Spinal cord (tissue), 10 donors: ENCODE results near the gene SCFD2. TPM values are rescaled to one million over a fixed set of nuclear protein-coding genes. Genes with fewer than 3 reads are reported as not detected.

Experiments
- DNase-seq, 6 donors: peaks; one replicate each; pipeline versions ENCODE4 v3.0.0 to v3.0.0-alpha.2; 2013 to 2015; ENCODE audit warnings: low spot score in 6 of 6, low read depth in 4 of 6
- H3K27ac ChIP-seq: one replicate; pipeline ENCODE4 v1.5.1; 2013; ENCODE audit warnings: low read depth, low read length, control low read depth
- H3K27me3 ChIP-seq: one replicate; pipeline ENCODE4 v1.6.1; 2013; ENCODE audit warnings: low read length; ENCODE audit not compliant: control insufficient read depth, insufficient read depth
- H3K36me3 ChIP-seq: one replicate; pipeline ENCODE4 v1.6.1; 2013; ENCODE audit warnings: low read length; ENCODE audit not compliant: control insufficient read depth, insufficient read depth
- H3K4me1 ChIP-seq: one replicate; pipeline ENCODE4 v1.6.1; 2013; ENCODE audit warnings: low read length; ENCODE audit not compliant: control insufficient read depth, insufficient read depth
- H3K4me3 ChIP-seq: one replicate; pipeline ENCODE4 v1.5.1; 2013; ENCODE audit warnings: low read depth, low read length, control low read depth
- H3K9me3 ChIP-seq: one replicate; pipeline ENCODE4 v1.6.1; 2013; ENCODE audit warnings: low read length; ENCODE audit not compliant: control insufficient read depth, insufficient read depth
- WGBS: methylation state at CpG from one replicate; pipeline ENCODE4 v1.1.5; 2013; ENCODE audit warnings: missing lambda C conversion rate; ENCODE audit not compliant: insufficient coverage; 5-methylcytosine and 5-hydroxymethylcytosine counted together
- polyA plus RNA-seq, 2 donors: library from polyadenylated mRNA; unstranded; fragments of 120-200 nt; gene quantifications; one replicate each; pipeline ENCODE4 v1.2.1, GENCODE V29; 2013; ENCODE audit not compliant: insufficient read length in 2 of 2
- total RNA-seq, 2 donors: library from RNA; depleted of rRNA in 1 of 2; stranded (reverse); fragments of 120-200 nt in 1 of 2; fragments of >200 nt in 1 of 2; gene quantifications; one replicate each; pipeline versions ENCODE4 v1.2.3 to v1.2.4, GENCODE V29; 2013 to 2014
- donor health status: healthy.

SCFD2 gene
- total and polyA plus RNA-seq, 4 donors, result 15.6 to 19.5 (median 17.7) TPM

- no peak for DNase-seq
- H3K36me3 ChIP-seq, result peaks cover 8% of the 10 kb centered on the region
- no peaks in the 10 kb centered on the region for H3K9me3 ChIP-seq
- WGBS, result no CpG with 5 or more reads among the region's 4 CpGs
- H3K27me3 ChIP-seq, result peaks cover 6% of the 10 kb centered on the region
- H3K4me3 ChIP-seq, result no peak overlapping the region
- H3K4me1 ChIP-seq, result peaks cover 37% of the 10 kb centered on the region
- no peak overlapping the region for H3K27ac ChIP-seq
These were observed 499.1 kb downstream of the SCFD2 start for GRCh38 chr4:52866734-52867133.

- no peak for DNase-seq
- no peak overlapping the region for H3K4me3 ChIP-seq
- H3K4me1 ChIP-seq, result peaks cover 44% of the 10 kb centered on the region
- H3K36me3 ChIP-seq, result peaks cover 8% of the 10 kb centered on the region
- 59% methylated on average over 6 of the region's 9 CpGs for WGBS
- H3K27ac ChIP-seq, result no peak overlapping the region
- H3K9me3 ChIP-seq, result no peaks in the 10 kb centered on the region
- H3K27me3 ChIP-seq, result peaks cover 6% of the 10 kb centered on the region
These were observed 500.6 kb downstream of the SCFD2 start for GRCh38 chr4:52865300-52865699.

- Histone ChIP-seq H3K4me1 (peaks cover 44% of the 10 kb centered on the region), H3K36me3 (peaks cover 8% of the 10 kb centered on the region), H3K9me3 (no peaks in the 10 kb centered on the region), H3K4me3 (no peak overlapping the region), H3K27me3 (peaks cover 6% of the 10 kb centered on the region), H3K27ac (no peak overlapping the region)
- whole genome bisulfite sequencing, result 42% methylated on average over 3 of the region's 5 CpGs
- DNase-seq, result peak in 2 of 6 donors; percentile 81 to 85
These were observed 501.1 kb downstream of the SCFD2 start for GRCh38 chr4:52864793-52865192.

- DNase-seq, result no peak
- H3K9me3 ChIP-seq, result peaks cover 1% of the 10 kb centered on the region
- peaks cover 8% of the 10 kb centered on the region for H3K36me3 ChIP-seq
- WGBS, result 43% methylated on average over 3 of the region's 6 CpGs
- no peak overlapping the region for H3K27ac ChIP-seq
- peak overlapping the region; percentile 54 for H3K4me3 ChIP-seq
- peaks cover 6% of the 10 kb centered on the region for H3K27me3 ChIP-seq
- peaks cover 35% of the 10 kb centered on the region for H3K4me1 ChIP-seq
These were observed 502.5 kb downstream of the SCFD2 start for GRCh38 chr4:52863324-52863723.

- H3K27ac ChIP-seq, result no peak overlapping the region
- WGBS, result 3% methylated on average over 21 of the region's 23 CpGs
These were observed 503.2 kb downstream of the SCFD2 start for GRCh38 chr4:52862639-52863161.

DNA sequence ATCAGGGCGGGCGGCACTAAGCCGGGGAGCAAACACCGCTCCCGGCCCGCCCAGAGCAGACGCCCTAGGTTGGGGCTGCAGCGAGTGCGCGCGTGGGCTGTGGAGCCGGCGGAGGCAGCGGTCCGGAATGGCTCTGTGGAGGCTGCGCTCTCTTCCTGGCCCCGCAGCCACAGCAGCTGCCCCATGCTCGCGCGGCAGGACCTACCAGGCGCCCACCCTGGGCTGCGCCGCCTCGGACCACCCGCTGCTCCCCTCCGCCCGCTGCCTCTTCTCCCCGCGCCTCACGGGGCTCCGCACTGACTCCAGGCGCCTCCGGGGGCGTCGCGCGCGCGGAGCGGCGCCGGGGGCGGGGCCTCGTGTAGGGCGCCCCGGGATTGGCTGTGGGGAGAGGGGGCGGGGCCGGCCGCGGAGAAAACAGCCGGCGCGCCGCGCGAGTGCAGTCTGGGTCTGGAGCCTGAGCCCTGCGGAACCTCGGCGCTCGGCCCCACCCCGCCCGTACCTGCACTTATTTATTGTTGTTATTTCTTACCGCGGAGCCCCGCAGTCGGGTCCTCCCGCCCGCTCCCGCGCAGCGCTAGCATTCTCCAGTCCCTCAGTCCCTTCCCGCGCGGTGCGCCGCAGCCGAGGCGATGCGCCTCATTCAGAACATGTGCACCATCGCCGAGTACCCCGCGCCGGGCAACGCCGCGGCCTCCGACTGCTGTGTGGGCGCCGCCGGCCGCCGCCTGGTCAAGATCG is 503.8 kb downstream of the SCFD2 start, which contains the start of gene RASL11B:
Gene RASL11B, plus strand, starts transcription at position 439 of the 738 bp plus-strand sequence. Its CDS starts 191 bp downstream, at position 630.
- Histone ChIP-seq H3K36me3 (peaks cover 5% of the 10 kb centered on the region), H3K9me3 (peaks cover 7% of the 10 kb centered on the region), H3K4me3 (peak within 1 kb of the TSS; percentile 54), H3K27me3 (peaks cover 6% of the 10 kb centered on the region), H3K27ac (no peak within 1 kb of the TSS), H3K4me1 (peaks cover 29% of the 10 kb centered on the region)
- 0% methylated on average over 91 of the region's 94 CpGs for WGBS
- peak; percentile 75 to 96 (median 80) for DNase-seq

More at GRCh38 chr4:52862639-52863161, 503.2 kb downstream of the SCFD2 start:
- H3K27me3 ChIP-seq, result peaks cover 6% of the 10 kb centered on the region
- no peak for DNase-seq
- peak overlapping the region; percentile 54 for H3K4me3 ChIP-seq
- peaks cover 29% of the 10 kb centered on the region for H3K4me1 ChIP-seq
- H3K9me3 ChIP-seq, result peaks cover 6% of the 10 kb centered on the region
- H3K36me3 ChIP-seq, result peaks cover 5% of the 10 kb centered on the region

- H3K9me3 ChIP-seq, result peaks cover 7% of the 10 kb centered on the region
- peak overlapping the region; percentile 54 for H3K4me3 ChIP-seq
- WGBS, result 25% methylated on average over 23 of the region's 26 CpGs
- peaks cover 6% of the 10 kb centered on the region for H3K27me3 ChIP-seq
- peaks cover 5% of the 10 kb centered on the region for H3K36me3 ChIP-seq
- H3K27ac ChIP-seq, result no peak overlapping the region
- peak in 2 of 6 donors; percentile 74 to 77 for DNase-seq
- peaks cover 29% of the 10 kb centered on the region for H3K4me1 ChIP-seq
These were observed 504.6 kb downstream of the SCFD2 start for GRCh38 chr4:52861171-52861823.

DNA sequence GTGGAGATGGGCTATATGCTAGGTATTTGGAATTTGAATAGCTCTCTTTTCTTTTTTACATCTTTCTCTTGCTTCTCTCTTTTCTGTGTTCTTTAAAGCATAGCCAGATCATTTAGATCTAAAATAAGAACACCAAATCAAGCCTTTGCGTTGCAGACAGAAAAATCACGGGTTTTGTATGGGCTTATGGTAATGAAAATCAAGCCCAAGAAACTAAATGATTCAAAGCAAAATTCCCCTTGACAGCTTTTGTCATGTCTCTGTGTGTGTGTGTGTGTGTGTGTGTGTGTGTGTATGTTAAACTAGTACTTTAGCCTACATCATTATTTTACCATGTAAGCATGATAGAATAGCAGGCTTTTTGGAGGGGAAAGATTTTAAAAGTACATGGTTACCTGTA is 505.5 kb downstream of the SCFD2 start:
- peak in 1 of 6 donors; percentile 69 for DNase-seq
- Histone ChIP-seq H3K27ac (no peak overlapping the region), H3K36me3 (peaks cover 2% of the 10 kb centered on the region), H3K27me3 (peaks cover 6% of the 10 kb centered on the region), H3K9me3 (peaks cover 7% of the 10 kb centered on the region), H3K4me3 (no peak overlapping the region), H3K4me1 (peaks cover 24% of the 10 kb centered on the region)
- WGBS, result no CpG with 5 or more reads among the region's 2 CpGs

DNA sequence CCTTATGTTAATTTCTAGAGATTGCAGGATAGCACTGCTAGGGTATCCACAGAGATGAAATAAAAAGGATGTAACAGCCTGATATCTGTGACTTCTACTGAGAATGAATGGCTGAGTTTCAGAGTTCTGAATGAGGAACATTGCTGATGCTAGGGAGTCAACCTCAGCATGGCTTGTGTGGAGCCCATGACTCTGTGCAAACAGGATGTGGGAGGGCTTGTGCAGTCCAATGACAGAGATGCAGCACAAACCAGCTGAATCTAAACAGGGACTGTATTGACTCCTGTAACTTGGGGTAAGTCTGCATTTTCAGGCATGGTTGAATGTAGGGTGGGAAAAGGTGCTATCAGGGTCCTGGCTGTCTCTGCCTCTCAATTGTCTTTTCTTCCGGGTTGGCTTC is 509.1 kb downstream of the SCFD2 start:
- no peak for DNase-seq
- WGBS, result 100% methylated on average over 1 of the region's 1 CpG
- no peak overlapping the region for H3K4me3 ChIP-seq

More for the DNA sequence above, 509.1 kb downstream of the SCFD2 start:
- H3K27me3 ChIP-seq, result no peaks in the 10 kb centered on the region
- no peak overlapping the region for H3K27ac ChIP-seq
- H3K36me3 ChIP-seq, result no peaks in the 10 kb centered on the region
- H3K9me3 ChIP-seq, result peaks cover 7% of the 10 kb centered on the region
- peaks cover 7% of the 10 kb centered on the region for H3K4me1 ChIP-seq
